HK-2 (cell line): Measurements from ENCODE around the gene TAMM41.
A peak's percentile ranks its signal among the peaks of the same experiment; 100 is the strongest.
"Not testable (repeated sequence)": the region's sequence is repeated elsewhere in the genome, so short reads cannot be mapped to it uniquely, and the experiment has no call there.

Experiments used
- DNase-seq: peaks from one replicate; pipeline ENCODE4 v3.0.0-alpha.2; 2018; ENCODE audit not compliant: unreplicated experiment

TAMM41 gene

DNA sequence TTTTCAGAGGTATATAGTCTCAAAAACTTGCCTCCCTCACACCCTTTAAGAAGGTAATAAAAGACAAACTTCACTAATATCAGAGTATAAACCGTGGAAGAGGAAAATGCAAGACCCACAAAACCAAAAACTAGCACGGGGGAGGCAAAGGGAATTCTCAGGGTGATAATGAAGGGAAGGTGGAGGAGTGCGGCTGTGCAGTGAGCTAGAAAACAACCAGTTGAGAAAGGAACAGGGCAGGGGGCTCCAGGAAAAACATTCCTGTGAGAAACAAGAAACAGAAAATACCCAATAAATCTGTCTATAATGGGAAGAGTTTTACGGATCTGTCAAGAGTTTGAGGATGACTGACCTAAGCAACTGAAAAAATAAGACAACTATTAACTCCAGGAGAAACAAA, 31.6 kb downstream of the TAMM41 start:
- no peak for DNase-seq

DNA sequence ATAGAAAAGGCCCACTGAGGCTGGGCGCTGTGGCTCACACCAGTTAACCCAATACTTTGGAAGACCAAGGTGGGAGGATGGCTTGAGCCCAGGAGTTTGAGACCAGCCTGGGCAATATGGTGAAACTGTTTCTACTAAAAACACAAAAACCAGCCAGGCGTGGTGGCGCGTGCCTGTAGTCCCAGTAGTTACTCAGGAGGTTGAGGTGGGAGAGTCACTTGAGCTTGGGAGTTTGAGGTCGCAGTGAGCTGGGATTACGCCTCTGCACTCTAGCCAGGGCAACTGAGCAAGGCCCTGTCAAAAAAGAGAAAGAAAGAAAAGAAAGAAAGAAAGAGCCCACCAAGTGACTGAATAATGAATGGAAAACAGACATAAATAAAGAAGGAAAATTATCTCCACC, 32.0 kb downstream of the TAMM41 start:
- no peak for DNase-seq

DNA sequence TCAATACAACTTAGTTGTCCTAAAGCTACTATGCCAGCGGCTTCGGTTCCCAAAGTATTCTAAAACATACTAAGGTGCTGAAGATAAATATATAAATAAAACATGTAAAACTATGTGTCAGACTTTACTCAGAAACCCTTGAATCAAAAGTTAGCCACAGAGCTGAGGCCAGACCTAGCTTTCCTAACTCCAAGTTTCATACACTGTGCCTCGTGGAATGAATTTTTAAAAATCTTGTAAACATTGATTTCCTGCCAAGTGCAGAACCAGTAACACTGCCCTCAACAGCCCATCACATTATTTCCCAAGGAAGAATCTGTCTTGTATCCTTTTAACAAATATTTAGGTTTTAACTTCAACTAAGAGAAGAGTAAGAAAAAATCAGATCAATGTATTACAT, 36.4 kb downstream of the TAMM41 start:
- no peak for DNase-seq

DNA sequence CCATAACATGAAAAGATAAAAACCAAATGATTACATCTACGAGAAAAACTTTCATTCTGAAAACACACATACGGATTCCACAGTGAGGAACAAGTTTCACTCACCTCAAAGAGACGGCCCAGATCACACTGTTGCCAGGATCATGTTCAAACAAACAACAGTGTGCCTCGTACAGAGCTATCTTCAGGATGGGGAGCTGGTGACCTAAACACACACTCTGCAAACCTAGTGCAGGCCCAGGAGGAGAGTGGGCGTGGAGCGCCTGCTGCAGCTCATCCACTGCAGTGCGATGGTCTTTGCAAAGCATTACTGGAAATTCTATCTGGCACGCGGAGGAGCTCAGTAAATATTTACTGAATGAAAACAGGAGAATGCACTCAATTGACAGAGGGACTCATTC, 38.5 kb downstream of the TAMM41 start:
- no peak for DNase-seq

DNA sequence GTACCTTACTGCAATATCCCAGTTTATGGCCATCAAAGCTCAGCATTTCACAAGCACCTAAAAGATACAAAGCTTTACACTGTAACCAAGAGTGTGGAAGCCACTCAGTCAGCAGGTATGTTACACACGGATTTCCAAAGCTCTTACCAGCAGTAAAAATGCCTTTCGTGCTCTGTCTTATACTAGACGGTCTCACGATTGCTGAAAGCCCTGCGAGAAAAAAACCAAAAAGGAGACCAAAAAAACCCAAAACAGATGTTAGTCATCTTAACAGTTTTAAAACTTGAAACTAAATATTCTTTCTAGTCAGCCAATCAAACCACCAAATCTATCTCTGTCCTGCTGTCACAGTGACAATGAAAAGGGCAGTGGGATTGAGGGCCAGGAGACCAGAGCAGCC, 39.0 kb downstream of the TAMM41 start:
- DNase-seq = no peak

DNA sequence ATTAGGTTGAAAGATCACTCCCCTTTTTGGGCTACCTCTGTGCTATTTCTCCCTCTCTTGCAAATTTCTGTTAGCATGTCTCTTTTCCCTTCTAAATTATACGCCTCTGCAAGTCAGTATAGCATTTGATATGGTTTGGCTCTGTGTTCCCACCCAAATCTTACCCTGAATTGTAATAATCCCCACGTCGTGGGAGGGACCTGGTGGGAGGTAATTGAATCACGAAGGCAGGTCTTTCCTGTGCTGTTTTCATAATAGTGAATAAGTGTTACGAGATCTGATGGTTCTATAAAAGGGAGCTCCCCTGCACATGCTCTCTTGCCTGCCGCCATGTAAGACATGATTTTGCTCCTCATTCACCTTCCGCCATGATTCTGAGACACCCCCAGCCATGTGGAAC, 41.0 kb downstream of the TAMM41 start:
- DNase-seq = no peak

DNA sequence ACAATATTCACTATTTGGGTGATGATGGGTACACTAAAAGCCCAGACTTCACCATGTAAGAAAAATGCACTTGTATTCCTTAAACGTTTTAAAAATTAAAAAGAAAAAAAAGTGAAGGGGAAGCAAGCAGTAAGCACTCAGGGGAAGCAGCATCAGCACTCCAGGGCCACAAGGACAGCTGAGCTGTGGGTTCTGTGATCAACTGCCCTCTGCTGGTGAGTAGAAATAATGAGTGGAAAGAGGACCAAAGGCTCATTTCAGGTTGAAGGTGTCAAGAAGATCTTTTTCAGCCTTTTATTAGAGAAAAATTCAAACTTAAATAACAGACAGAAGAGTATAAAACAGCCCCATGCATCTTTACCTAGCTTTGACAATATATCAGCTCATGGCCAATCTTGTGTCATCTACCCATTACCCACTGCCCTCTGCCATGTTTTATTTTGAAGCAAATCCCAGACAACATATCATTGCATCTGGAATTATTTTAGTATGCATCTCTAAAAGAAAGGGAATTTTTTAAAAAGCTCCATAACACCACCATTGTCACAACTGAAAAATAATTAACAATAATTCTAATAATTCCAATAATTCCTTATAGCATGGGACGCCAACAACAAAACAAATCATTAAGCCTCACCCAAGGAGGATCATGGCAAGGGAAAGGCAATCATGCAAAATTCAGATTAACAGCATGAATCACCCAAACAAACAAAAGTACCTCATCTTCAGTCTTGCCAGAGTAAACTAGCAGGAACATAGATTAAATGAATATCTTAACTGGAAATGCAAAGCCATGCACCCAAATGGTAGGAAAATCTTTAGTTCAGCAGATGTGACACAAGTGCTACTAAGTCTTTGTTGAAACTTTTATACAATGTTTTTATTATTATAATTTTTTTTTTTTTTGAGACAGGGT, 42.5 kb downstream of the TAMM41 start:
- DNase-seq = peak; percentile 8

DNA sequence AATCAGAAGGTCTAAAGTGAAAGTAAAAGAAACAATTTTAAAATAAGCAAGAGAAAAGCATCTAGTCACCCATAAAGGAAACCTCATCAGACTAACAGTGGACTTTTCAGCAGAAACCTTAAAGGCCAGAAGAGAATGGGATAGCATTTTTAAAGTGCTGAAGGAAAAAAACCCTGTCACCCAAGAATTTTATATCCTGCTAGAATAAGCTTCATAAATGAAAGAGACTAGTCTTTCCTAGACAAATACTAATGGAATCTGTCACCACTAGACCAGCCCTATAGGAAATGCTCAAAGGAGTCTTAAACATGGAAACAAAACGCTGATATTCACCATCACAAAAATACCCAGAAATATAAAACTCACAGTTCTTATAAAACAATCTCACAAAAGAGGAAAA, 46.9 kb downstream of the TAMM41 start:
- no peak for DNase-seq

DNA sequence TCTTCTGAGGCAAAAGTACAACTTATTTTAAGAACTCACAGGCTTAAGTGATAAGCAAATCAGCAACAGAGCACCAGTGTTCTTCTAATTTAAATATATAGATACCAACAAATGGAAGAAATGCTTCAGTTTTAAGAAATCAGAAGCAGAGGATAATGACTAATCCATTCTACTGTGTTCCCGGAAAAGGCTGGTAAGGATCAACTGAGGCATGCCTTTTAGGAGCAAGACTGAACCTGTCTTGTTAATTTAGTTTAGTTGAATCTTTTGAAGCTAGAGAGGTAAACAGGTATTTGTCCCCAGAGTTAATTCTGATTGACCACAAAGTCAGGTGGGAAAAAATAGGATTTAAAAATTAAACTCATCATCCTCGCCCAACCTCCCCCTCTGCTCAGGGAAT, 51.8 kb downstream of the TAMM41 start:
- DNase-seq = no peak

DNA sequence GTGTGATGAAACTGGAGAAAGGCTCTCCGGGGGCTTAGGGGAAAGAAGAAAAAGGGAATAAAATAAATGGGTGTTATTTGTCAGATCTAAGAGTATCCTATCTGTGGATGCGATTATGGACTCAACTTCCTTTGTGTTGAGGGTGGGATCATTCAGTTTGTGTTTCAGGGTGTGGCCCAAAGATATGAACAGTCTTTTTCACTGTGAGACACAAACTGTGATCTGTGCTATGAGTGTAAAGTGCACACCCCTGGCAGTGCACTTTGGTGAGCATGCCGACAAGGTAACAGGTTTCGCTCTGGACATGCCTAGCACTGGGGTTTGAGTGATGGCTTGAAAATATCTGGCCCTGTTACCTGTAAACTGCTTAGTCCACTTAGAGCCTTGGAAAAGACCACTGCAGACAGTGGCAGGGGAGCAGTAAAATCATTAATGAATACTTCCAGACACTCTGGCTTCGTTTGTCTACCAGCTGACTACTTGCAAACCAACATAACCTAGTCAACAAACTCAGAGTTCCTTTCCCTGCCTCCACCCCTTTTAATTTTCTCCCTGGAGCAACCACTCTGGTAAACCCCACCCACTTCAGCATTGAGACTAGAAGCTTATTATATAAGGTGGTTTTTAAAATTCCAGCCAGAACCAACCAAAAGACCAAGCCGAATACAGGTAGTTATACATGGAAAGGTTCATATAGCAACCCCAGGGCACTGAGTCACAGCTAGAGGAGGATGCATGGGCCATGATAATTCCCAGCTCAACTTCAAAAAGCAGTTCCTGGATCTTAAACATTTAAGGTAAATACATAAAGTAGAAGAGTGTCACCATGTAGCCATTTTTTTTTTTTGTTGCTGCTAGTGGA, 55.1 kb downstream of the TAMM41 start:
- DNase-seq = no peak

DNA sequence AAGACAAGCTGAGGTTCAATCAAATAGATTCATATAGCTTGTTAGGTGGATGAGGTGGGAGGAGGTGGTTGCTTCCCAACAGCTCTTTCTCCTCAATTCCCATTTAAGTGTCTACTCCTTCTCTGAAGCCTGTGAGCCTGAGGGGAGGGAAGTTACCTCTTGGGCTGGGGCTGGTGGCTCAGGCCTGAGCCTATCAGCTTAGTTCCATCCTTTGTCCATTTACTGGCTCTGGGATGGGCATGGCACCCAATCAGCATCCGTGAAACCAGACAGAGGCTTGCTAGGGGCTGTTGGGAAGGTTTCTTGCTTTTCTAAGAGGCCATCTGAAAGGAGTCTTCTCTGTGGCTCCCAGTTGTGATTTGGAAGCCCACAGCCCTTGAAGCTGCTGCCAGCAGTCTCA, 57.3 kb downstream of the TAMM41 start:
- DNase-seq = no peak

DNA sequence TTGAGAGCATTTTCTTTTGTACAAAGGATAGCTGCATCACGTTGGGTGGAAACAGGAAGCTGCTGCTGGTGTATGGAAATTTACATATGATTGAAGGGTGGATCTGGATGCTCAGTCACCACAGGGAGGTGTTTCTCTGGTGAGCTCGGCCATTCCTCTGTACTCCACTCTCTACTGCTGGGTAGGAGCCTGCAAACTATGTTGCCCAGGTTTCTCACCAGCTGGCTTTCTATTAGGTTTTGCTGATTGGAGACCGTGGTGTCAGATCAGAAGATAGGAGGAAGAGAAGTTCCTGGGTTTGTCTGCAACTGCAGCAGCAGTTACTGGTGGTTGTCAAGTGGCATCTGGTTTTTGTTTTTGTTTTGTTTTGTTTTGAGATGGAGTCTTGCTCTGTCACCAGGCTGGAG, 61.7 kb downstream of the TAMM41 start:
- no peak for DNase-seq

DNA sequence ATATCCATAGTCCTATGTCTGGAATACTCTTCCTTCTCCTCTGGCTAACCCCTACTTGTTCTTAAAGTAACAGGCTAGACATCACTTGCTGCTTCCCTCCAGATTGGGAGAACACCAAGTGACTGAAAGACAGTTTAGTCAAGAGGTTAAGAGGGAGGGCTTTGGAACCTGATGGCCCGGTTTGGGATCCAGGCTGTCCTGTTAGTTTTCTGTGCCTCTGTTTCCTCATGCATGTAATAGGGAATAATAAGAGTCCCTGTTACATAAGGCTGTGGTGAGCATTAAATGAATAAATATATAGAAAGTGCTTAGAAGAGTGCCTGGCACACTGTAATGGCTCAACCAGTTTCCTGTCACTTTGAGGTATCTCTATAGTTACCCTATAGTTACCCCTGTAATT, 66.3 kb downstream of the TAMM41 start:
- DNase-seq = no peak

DNA sequence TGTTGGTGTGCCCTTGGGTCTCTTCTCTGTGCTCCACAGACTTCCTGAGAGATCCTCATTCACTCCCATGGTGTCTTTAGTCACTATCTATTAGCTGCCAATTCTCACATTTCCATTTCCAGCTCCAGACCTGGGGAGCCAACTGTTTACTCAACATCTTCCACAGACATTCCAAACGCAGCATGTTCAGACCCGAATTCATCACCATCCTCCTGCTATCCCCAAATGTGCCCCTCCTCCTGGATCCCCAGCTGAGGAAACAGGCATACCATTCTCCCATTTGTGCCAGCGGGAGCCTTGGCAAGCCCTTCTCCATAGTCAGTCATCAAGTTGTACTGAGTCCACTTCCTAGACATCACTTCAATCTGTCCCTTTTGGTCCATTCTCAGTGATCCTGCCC, 67.1 kb downstream of the TAMM41 start:
- DNase-seq = no peak

DNA sequence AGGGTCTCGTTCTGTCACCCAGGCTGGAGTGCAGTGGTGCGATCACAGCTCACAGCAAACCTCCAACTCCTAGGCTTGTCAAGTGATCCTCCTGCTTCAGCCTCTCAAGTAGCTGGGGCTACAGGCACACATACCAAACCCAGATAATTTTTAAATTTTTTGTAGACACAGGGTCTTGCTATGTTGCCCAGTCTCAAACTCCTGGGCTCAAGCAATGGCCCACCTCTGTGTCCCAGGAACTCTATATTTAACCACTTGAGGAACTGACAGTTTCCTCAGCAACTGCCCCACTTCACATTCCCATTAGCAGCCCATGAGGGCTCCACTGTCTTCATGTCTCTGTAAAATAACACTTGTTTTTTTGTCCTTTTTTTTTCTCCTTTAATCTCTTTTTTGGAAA, 68.4 kb downstream of the TAMM41 start:
- no peak for DNase-seq

DNA sequence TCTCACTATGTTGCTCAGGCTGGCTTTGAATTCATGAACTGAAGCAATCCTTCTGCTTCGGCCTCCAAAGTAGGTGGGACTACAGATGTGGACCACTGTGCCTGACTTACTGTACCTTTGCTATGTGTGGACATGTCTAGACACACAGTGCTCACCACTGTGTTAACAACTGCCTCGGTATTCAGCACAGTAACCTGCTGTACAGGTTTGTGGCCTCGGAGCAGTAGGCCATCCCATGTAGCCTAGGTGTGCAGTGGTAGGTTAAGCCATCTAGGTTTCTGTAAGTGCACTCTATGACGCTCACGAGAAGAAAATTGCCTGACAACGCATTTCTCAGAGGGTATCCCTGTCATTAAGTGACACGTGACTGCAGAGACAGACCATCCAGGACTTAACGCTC, 70.3 kb downstream of the TAMM41 start:
- DNase-seq = no peak

DNA sequence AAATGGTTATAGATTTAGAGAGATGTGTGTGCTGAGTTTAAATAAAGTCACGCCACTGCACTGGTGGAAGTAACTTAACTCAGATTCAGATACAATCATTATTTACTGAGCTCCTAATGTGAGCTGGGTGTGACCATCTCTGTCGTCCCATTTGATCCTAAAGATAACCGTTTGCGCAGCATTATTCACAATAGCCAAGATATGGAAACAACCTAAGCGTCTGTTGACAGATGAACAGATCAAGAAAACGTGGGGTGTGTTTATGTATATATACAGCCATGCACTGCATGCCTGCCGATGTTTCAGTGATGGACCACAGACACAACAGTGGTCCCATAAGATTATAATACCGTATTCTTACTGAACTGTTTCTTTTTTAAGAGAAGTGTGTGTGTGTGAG, 71.2 kb downstream of the TAMM41 start:
- no peak for DNase-seq

DNA sequence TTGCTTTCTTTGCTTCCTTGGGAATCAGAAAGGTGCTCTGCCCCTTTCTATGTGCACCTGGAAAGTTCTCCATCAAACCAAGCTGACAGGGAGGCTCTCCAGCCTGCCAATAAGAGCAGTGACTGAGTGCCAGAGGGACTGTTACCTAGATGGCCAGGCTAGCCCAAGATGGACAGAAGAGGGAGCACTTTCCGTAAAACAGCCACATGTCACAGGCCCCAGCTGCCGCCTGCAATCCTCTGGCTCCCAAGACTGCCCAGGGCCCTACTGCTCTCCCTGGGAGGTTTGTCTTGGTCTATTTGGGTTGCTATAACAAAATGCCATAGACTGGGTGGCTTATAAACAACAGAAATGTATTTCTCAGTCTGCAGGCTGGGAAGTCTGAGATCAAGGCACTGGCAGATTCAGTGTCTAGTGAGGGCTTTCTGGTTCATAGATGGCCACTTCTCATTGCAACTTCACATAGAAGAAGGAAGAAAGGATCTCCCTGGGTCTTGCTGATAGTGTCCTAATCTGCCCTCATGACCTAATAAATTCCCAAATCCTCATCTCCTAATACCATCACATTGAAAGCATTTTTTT, 72.3 kb downstream of the TAMM41 start:
- peak; percentile 25 for DNase-seq

DNA sequence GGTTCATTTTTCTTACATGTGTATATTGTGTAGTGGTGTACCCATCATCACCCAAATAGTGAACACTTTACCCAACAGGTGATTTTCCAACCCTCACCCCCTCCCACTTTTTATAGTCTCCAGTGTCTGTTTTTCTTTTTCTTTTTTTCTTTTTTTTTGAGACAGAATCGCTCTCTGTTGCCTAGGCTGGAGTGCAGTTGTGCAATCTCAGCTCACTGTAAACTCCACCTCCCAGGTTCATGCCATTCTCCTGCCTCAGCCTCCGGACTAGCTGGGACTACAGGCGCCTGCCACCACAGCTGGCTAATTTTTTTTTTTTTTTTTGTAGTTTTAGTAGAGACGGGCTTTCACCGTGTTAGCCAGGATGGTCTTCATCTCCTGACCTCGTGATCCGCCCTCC, 74.8 kb downstream of the TAMM41 start:
- not testable (repeated sequence) for DNase-seq

DNA sequence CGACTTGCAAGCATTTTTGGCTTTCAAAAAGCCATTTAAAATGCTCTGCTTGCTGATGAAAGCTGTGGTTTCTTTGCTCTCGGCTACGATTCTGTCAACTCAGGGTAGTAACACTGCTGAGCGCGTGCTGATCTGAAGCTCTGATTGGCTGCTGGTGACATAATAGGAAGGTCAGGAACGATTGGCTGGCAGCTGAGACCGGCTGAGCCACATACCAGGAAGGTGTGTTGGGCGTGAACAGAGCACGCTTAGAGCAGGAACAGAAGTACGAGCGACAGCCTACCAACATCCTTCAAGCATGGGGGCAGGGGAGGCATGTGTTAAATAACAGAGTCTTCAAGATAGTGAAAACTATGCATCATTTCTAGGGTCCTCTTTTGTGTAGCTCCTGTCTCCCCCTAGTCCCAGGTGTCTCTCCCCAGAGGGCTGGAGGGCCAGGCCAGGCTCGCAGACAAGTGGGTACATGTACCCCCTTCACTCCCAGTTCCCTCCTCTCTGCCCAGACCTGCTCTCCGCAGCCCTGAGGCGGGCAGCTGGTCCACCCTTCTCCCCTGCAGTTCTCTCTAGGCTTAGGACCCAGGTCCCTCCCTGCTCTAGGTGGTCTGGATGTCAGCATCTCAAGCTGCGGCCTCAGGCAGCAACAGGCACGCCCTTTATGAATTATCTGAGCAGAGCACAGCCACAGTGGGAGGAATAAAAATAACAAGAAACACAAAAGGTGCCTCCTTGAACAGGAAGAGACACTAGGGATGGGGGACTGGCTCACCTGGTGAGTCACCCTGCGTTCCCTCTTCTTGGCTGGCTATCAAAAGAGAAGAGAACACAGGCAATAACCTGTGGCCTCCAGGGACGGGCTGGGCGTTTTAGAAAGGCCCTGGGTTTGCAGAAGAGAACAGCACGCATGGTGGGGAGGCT, 76.0 kb downstream of the TAMM41 start:
- DNase-seq = peak; percentile 80

DNA sequence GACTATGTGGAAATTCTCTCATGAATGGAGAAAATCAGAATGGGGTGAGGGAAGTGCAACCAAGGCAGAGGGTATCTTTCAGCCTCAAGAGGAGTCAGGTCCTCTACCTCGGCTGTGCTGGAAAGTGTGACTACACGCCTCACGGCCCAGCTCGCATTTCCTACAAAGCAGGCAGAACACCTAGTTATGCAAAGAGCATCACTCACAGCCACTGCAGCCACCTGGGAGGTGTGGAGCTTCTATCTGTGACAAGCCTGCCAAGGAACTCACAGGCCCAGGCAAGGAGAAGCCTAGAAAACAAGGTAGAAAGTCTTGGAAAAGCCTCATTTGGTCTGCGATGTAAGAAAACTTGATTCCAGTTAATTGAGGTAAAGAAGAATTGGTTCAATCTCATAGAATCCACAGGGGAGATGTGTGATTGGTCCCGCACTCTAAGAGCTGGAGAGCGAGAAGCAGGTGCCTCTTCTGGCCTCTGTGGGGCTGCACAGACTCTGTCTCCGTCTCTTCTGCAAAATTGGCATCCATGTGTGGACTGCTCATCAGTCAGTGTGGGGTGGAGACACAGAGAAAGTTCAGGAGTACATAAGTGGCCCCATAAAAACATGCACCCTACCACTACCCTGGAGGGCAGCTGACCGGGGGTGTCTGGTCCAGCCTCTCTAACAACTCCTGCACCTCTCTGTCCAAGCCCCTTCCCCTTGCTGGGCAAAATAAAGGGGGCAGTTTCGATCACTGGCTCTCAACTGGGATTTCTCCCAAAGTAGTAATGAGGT, 76.8 kb downstream of the TAMM41 start:
- no peak for DNase-seq
